B cell (primary cell): ENCODE results near the gene NUP58.

Source experiments
- EZH2 ChIP-seq: IDR thresholded peaks from 2 replicates; pipeline ENCODE4 v1.6.1; 2012; ENCODE audit warnings: borderline replicate concordance, low read depth, mild to moderate bottlenecking, moderate library complexity, low read length; ENCODE audit not compliant: insufficient read depth, poor library complexity, severe bottlenecking
- TF ChIP-seq, protein P1 (sequence below): fragments of 200-600 bp; IDR thresholded peaks from one replicate; pipeline ENCODE4 v1.8.0; 2022; ENCODE audit warnings: antibody characterized with exemption, mild to moderate bottlenecking

DNA sequence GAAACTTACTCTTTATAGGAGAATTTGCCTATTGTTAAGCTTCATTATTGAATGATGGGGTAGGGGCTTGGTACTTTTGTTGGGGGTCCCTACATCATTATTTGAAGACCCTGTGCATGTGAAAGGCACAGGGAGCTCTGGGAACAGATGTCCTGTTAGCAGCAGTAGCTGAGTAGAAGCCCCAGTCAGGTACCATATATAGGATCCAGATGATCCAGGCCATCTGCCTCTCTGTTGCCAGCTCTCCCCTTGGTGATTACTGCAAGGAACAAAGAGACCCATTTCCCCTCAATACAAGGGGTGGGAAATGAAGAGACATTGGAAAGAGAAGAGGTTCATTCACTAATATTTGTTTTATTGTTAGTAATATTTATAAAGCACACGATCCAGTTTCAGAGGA lies 9.7 kb upstream of the NUP58 start:
- TF ChIP-seq, protein P1, sequence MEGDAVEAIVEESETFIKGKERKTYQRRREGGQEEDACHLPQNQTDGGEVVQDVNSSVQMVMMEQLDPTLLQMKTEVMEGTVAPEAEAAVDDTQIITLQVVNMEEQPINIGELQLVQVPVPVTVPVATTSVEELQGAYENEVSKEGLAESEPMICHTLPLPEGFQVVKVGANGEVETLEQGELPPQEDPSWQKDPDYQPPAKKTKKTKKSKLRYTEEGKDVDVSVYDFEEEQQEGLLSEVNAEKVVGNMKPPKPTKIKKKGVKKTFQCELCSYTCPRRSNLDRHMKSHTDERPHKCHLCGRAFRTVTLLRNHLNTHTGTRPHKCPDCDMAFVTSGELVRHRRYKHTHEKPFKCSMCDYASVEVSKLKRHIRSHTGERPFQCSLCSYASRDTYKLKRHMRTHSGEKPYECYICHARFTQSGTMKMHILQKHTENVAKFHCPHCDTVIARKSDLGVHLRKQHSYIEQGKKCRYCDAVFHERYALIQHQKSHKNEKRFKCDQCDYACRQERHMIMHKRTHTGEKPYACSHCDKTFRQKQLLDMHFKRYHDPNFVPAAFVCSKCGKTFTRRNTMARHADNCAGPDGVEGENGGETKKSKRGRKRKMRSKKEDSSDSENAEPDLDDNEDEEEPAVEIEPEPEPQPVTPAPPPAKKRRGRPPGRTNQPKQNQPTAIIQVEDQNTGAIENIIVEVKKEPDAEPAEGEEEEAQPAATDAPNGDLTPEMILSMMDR = no peak
- no peak for TF ChIP-seq EZH2
